Coronary artery (tissue), 2 donors: Measurements from ENCODE around the gene ATAD1.

Experiments used
- DNase-seq: peaks from one replicate; pipeline ENCODE4 v3.0.0-alpha.2; 2017; ENCODE audit warnings: low spot score
- H3K27ac ChIP-seq, 2 donors: fragments of 200-600 bp; sonication (generic); one replicate each; pipeline ENCODE4 v1.5.1; 2016 to 2019
- H3K4me3 ChIP-seq: fragments of 200-600 bp; sonication (generic); 2 replicates; pipeline ENCODE4 v1.5.1; 2016; ENCODE audit warnings: mild to moderate bottlenecking, moderate library complexity
- CTCF ChIP-seq: fragments of 200-600 bp; sonication (generic); IDR thresholded peaks from one replicate; pipeline ENCODE4 v1.5.1; 2019; ENCODE audit warnings: antibody characterized with exemption

Gene ATAD1

DNA sequence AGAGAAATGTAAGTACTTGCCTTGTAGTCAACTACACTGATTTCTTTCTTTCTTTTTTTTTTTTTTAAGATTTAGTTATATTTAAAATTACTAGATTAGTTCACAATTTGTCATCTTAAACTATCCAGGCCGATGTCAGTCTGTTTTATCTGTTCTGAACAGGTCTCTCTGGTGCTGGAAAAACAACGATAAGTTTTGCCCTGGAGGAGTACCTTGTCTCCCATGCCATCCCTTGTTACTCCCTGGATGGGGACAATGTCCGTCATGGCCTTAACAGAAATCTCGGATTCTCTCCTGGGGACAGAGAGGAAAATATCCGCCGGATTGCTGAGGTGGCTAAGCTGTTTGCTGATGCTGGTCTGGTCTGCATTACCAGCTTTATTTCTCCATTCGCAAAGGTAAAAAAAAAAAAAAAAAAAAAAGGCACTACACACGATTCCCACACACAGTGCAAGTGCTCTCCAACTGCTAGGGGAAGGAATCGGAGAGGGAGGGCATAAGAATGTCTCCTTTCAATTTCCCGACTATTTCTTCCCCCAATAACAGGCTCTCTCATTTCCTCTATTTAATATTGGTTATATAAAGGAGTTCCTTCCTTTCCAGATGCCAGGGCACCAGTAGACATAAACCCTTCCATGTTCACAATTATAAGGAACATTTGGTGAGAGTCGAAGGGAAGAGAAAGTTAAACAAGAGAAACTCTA is 105.0 kb downstream of the ATAD1 start:
- no peak for TF ChIP-seq CTCF
- no peak overlapping the region for H3K4me3 ChIP-seq
- no peak for DNase-seq
- no peak overlapping the region for H3K27ac ChIP-seq

DNA sequence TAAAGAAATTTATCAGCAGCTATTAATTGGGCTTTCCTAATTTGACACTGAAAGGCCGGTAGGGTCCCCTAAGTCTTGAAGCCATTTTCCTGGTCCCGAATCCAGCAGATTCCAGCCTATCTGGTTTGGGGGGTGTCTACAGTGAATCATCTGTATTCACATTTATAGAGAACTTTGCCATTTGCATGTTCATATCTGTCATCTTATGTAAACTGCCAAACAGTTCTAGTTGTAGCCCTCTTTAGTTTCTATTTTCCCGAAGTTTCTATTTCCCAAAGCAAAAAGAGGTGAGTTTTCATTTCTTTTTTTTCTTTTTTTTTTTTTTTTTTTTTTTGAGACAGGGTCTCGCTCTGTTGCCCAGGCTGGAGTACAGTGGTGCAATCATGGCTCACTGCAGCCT is 110.8 kb downstream of the ATAD1 start:
- no peak overlapping the region for H3K4me3 ChIP-seq
- TF ChIP-seq CTCF, result no peak
- no peak for DNase-seq
- H3K27ac ChIP-seq, result no peak overlapping the region

DNA sequence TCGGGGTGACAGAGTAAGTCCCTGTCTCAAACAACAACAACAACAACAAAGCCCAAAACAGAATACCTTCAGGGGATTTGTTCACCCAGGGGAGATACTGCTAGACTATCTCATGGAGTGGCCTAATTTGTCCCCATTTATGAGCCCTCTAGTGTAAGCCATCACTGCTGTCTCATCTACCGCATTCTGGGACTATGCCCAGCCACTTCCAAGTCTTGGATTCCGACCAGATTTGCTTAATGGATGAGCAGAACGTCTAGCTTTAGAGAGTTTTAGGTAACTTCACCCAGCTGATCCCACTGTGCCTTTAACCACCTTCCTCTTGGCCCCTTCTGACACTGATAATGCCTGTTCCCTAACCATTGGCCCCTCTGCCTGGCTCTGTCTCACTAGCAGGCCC is 111.3 kb downstream of the ATAD1 start:
- H3K4me3 ChIP-seq, result no peak overlapping the region
- H3K27ac ChIP-seq, result no peak overlapping the region
- no peak for DNase-seq
- TF ChIP-seq CTCF, result no peak

DNA sequence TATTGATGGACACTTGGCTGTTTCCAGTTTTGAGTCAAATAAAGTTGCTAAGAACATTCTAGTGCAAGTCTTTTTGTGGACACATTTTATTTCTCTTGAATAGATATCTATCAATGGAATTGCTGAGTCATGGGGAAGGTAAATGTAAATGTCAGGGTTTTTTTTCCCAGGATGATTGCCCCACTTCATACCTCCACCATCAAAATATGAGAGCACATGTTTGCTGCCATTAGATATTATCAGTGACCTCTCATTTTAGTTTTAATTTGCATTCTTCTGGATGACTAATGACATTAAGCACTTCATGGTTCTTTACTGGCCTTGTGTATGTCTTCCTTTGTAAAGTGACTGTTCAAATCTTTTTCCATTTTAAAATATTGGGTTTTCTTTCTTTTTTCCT is 112.7 kb downstream of the ATAD1 start:
- Histone ChIP-seq H3K27ac (no peak overlapping the region), H3K4me3 (no peak overlapping the region)
- TF ChIP-seq CTCF, result no peak
- no peak for DNase-seq

- no peak for TF ChIP-seq CTCF
- no peak overlapping the region for H3K4me3 ChIP-seq
- no peak for DNase-seq
- no peak overlapping the region for H3K27ac ChIP-seq
Observed at GRCh38 chr10:87703771-87704170, 114.3 kb downstream of the ATAD1 start.

DNA sequence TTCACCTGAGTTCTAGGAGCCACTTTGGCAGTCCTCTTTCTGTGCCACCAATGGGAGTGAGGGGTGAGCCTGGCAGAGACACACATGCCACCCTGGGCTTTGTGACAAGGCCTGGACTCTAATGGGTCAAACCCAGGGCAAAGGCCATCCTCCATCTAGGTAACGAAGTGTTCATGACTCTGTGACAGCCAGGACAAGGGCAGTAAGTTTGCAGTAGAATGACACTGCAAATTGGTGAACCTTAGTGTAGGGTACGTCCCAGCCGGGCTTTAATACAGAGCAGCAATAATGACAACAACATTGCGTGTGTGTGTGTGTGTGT is 115.1 kb downstream of the ATAD1 start:
- TF ChIP-seq CTCF, result no peak
- peak overlapping the region in 1 of 2 donors; percentile 0 for H3K27ac ChIP-seq
- DNase-seq, result no peak
- no peak overlapping the region for H3K4me3 ChIP-seq

GRCh38 chr10:87702260-87702972 is 115.6 kb downstream of the ATAD1 start:
- no peak for TF ChIP-seq CTCF
- no peak for DNase-seq
- Histone ChIP-seq H3K27ac (peak overlapping the region in 1 of 2 donors; percentile 0), H3K4me3 (no peak overlapping the region)
